LNCAP (cell line): ENCODE data around the gene RCBTB2.

ENCODE experiments used
- TF ChIP-seq, protein P1 (sequence below): fragments of 450-650 bp; IDR thresholded peaks from 2 replicates; pipeline ENCODE4 v1.5.1; 2017; ENCODE audit warnings: mild to moderate bottlenecking

RCBTB2 gene

DNA sequence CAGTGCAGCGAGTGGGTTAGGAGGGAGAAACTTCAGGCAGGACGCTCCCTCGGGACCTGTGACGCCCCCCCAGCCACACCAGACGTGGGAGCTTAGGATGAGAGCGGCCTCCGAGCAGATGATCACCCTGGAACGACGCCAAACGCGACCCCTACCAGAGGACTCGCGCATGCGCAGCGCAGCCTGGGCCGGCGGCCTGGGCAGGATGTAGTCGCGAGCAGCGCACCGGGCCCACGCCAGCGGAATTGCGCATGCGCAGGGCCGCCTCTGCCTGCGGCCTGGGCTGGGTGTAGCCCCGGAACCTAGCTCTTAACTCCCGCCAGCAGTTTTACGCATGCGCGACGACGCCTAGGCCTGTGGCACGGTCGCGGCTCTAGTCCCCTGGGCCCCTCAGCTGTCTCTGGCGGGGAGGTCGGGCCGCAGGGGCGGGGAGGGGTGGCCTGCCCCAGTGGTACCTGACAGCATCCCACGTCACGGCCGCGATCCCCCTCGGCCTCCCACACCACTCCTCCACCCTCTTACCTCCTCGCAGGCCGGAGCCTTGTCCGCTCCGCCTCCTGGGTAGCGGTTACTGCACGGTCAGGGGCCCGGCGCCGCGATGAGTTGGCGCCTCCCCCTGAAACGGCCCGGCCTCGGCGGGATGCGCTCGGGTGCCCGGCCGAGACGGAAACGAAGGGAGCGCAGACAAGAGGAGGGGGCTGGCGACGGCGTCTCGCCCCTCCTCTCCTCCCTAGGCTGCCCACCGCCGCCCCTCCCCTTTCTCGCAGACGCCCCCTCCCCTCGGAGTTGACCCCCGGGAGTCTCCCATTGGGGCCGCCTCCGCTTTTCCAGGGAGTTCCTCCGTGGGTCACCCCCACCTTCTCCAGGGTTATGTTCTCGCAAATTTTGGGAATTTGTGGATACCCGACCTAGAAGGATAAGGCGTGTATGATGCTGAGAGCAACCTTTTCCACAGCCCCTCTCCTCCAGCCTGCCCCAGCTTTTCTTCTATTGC is at the start of gene RCBTB2:
RCBTB2 (minus strand) TSS at position 575 of the 994 bp plus-strand sequence. CDS start 11,141 bp downstream, outside the sequence.
- TF ChIP-seq, protein P1, sequence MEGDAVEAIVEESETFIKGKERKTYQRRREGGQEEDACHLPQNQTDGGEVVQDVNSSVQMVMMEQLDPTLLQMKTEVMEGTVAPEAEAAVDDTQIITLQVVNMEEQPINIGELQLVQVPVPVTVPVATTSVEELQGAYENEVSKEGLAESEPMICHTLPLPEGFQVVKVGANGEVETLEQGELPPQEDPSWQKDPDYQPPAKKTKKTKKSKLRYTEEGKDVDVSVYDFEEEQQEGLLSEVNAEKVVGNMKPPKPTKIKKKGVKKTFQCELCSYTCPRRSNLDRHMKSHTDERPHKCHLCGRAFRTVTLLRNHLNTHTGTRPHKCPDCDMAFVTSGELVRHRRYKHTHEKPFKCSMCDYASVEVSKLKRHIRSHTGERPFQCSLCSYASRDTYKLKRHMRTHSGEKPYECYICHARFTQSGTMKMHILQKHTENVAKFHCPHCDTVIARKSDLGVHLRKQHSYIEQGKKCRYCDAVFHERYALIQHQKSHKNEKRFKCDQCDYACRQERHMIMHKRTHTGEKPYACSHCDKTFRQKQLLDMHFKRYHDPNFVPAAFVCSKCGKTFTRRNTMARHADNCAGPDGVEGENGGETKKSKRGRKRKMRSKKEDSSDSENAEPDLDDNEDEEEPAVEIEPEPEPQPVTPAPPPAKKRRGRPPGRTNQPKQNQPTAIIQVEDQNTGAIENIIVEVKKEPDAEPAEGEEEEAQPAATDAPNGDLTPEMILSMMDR: no peak

DNA sequence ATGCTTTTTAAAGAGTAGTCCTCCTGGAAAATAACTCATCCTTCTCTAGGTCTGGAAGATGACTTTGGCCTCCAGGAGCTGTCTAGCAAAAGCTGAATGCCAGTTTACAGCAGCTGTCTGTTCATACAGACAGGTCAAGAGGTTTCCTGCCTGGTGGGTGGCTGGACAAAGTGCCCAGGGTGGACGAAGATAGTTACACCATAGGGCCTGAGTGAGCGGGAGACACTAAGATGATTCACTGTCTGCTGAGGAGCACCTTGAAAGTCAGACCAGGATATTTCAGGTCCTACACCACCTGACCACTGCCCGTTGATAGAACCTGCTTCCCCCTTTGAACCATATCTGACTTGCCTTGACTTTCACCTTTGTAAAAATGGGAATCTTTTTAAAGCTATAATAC is 49.2 kb upstream of the RCBTB2 start:
- TF ChIP-seq, protein P1: no peak

DNA sequence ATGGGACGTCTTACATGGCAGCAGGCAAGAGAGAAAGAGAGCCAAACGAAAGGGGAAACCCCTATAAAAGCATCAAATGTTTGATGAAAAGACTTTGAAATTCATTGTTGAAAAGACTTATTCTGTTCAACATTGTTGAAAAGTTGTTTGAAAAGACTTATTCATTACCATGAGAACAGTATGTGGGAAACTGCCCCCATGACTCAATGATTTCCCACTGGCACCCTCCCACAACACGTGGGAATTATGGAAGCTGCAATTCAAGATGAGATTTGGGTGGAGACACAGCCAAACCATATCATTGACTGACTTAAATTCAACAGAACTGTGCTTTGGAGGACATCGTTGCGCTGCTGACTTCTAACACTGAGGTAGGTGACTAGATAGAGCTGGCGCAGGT is 48.0 kb upstream of the RCBTB2 start:
- TF ChIP-seq, protein P1: no peak

DNA sequence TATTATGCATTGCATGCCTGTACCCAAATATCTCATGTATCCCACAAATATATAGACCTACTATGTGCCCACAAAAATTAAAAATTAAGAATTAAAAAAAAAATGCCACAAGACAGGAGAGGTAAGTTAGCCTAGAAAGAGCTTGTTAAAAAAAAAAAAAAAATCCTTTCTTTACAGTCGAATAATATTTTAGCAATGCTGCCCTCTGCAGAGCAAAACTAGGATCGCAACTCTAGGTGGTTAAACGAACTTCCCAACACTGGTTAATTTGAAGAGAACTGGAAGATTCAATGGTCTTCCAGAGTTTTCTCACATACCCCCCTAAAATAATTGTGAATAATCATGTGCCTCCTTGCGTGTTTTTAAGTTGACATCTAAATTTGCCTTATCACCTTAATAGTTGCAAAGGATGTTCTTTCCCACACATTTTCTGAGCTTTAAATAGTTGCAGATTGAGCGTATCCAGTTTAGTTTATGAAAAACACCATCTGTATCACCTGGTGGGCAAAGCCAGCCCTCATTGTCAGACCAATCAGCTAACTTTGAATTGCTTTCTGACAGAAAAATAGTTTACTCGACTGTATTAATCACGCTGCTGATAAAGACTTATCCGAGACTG is 47.4 kb upstream of the RCBTB2 start:
- TF ChIP-seq, protein P1: peak; percentile 62

DNA sequence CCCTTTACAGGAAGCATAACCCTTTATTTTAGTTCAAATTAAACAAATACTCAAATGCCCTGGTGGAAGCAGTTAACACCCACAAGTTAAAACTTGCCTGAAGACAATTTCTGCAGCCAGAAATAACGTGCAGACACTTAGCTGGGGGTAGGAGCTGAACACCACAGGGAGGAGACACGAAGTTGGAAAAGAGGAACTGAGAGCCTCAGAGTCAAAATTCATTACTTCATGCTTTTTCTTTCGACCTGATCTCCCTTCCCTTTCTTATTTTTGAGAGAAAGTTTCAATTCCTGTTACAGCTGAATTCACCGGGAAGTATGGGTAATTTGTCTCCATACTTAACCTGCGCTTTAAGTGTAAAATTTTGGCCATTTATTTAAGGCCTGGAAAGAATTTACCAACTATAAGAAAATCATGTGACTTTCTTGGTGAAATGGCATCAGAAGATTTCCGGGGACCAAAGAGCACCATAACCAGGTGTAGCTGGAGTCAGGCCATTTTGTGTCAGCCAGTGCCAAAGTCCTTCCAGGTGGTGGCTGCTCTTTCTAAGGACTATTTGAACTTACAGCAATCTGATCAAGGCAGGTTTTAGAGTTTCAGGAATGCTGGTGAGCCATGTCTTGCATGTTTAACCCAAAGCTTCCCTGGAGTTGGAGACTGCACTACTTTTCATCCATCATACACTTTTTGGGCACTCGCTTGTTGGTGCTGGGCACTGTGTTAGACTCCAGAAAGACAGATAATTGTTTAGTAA is 46.5 kb upstream of the RCBTB2 start:
- TF ChIP-seq, protein P1: no peak

DNA sequence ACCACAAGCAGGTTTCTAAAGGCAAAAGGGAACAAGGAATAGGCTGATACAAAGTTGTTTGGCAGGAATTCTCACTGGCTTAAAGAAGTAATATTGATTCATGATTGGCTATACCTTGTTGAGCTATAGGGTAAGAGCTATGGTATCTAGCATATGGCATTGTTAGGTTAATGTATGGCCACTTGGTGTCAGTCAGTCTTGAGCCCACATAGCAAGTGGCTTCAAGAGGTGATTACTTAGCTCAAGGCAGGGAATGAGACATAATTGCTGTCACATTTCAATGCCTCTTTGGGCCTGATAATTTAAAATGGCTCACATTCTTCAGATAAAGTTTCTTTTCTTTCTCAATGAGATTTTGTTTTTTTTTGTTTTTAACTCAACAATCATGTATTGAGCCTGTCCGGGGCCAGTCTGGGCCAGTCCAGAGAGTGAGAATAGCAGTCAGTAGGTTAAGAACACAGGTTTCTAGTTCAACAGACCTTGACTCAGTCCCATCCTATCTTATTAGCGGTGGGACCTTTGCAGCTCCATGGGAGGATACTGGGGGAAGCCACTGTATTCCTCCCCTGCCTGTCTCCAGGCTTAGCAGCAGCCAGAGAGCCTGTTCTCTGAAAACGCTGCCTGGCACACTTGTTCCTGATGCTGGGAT is 45.8 kb upstream of the RCBTB2 start:
- TF ChIP-seq, protein P1: no peak
